A673 (cell line): Measurements from ENCODE around the gene HELZ. TPM values are rescaled to one million over a fixed set of nuclear protein-coding genes. Genes with fewer than 3 reads are reported as not detected.
A peak's percentile ranks its signal among the peaks of the same experiment; 100 is the strongest.

Experiments
- BruUV-seq: library from RNA; stranded (reverse); fragments of 400-500 nt; replicated peaks from 2 replicates; lab custom pipeline; 2021; lab: Mats Ljungman, UMichigan
- CTCF ChIA-PET: fragments of 300-600 bp; sonication (Branson Sonifier 250); formaldehyde crosslinking; loops from one replicate; lab custom pipeline; 2022; ENCODE audit warnings: antibody characterized with exemption; lab: Charles Lee
- POLR2A ChIA-PET: fragments of 300-600 bp; sonication (Branson Sonifier 250); formaldehyde crosslinking; loops from one replicate; lab custom pipeline; 2022; ENCODE audit warnings: antibody characterized with exemption; ENCODE audit not compliant: low non-redundant PET; lab: Charles Lee
- DNase-seq: peaks from one replicate; pipeline ENCODE4 v3.0.0-alpha.2; 2015; ENCODE audit warnings: low spot score
- H3K27ac ChIP-seq: fragments of 200-600 bp; sonication (generic); 2 replicates; pipeline ENCODE4 v1.5.1; 2016; ENCODE audit warnings: mixed run types, low read depth, mild to moderate bottlenecking, mixed read lengths, antibody characterized with exemption, low read length; ENCODE audit not compliant: poor library complexity, severe bottlenecking
- H3K27me3 ChIP-seq: fragments of 200-600 bp; sonication (generic); replicated peaks from 2 replicates; pipeline ENCODE4 v1.6.1; 2017; ENCODE audit warnings: mixed run types, low read depth, mild to moderate bottlenecking, mixed read lengths, antibody characterized with exemption, low read length; ENCODE audit not compliant: insufficient read depth, poor library complexity
- H3K36me3 ChIP-seq: fragments of 200-600 bp; sonication (generic); 2 replicates; pipeline ENCODE4 v1.6.1; 2016; ENCODE audit warnings: mixed run types, mild to moderate bottlenecking, mixed read lengths, antibody characterized with exemption, low read length; ENCODE audit not compliant: insufficient read depth, poor library complexity, severe bottlenecking
- H3K4me1 ChIP-seq: fragments of 200-600 bp; sonication (generic); 2 replicates; pipeline ENCODE4 v1.6.1; 2017; ENCODE audit warnings: mixed run types, mild to moderate bottlenecking, mixed read lengths, antibody characterized with exemption, low read length; ENCODE audit not compliant: insufficient read depth, poor library complexity, severe bottlenecking
- H3K4me3 ChIP-seq: fragments of 200-600 bp; sonication (generic); 2 replicates; pipeline ENCODE4 v1.5.1; 2016; ENCODE audit warnings: low read depth, mixed run types, mild to moderate bottlenecking, mixed read lengths, low read length; ENCODE audit not compliant: poor library complexity, severe bottlenecking
- H3K9me3 ChIP-seq: fragments of 200-600 bp; sonication (generic); 2 replicates; pipeline ENCODE4 v1.6.1; 2016; ENCODE audit warnings: mixed run types, low read depth, mild to moderate bottlenecking, mixed read lengths, antibody characterized with exemption, low read length; ENCODE audit not compliant: poor library complexity, severe bottlenecking
- CTCF ChIP-seq: fragments of 300-800, 200-600 bp; sonication (generic); conservative IDR thresholded peaks from 2 replicates; pipeline ENCODE4 v1.5.1; 2017; ENCODE audit warnings: low read depth, mild to moderate bottlenecking, antibody characterized with exemption, low read length, moderate library complexity, mixed read lengths
- EZH2 ChIP-seq: fragments of 200-600 bp; sonication (generic); IDR thresholded peaks from 2 replicates; pipeline ENCODE4 v1.6.1; 2017; ENCODE audit warnings: borderline replicate concordance, low read depth, mild to moderate bottlenecking, mixed read lengths, antibody characterized with exemption, low read length; ENCODE audit not compliant: poor library complexity, severe bottlenecking
- intact Hi-C: fragments of 100-400 bp; cut with micrococcal nuclease; formaldehyde crosslinking; loops from one replicate; pipeline ENCODE4 v1.10.0; 2022; ENCODE audit not compliant: unreplicated experiment
- total RNA-seq: library from RNA; stranded (reverse); gene quantifications from 2 replicates; pipeline ENCODE4 v1.2.3, GENCODE V29; 2021

The HELZ gene
- total RNA-seq, 1 experiment from 2014 or later: 57.3 TPM

GRCh38 chr17:67160791-67161190, 84.2 kb downstream of the HELZ start:
- peaks cover 4% of the 10 kb centered on the region for H3K4me1 ChIP-seq
- no peaks in the 10 kb centered on the region for H3K27me3 ChIP-seq
- H3K4me3 ChIP-seq: no peak overlapping the region
- TF ChIP-seq CTCF (no peak), EZH2 (no peak)
- POLR2A ChIA-PET: no interaction called here
- BruUV-seq: no TSS peak
- peaks cover 23% of the 10 kb centered on the region for H3K36me3 ChIP-seq
- H3K9me3 ChIP-seq: no peaks in the 10 kb centered on the region
- CTCF ChIA-PET: no interaction called here
- intact Hi-C loops: no loop called here
- DNase-seq: no peak
- H3K27ac ChIP-seq: no peak overlapping the region

- no peaks in the 10 kb centered on the region for H3K27me3 ChIP-seq
- DNase-seq: peak; percentile 84
- H3K4me3 ChIP-seq: no peak overlapping the region
- H3K4me1 ChIP-seq: peaks cover 4% of the 10 kb centered on the region
- POLR2A ChIA-PET: interaction anchor here (0.5 to 0.6 kb wide), 2 partner anchors 10 to 426 kb away, joined by 3 read pairs; no protein-coding TSS in a partner anchor
- no TSS peak for BruUV-seq
- H3K27ac ChIP-seq: no peak overlapping the region
- peaks cover 9% of the 10 kb centered on the region for H3K36me3 ChIP-seq
- no peak for TF ChIP-seq EZH2
- TF ChIP-seq CTCF: peak; percentile 66
- intact Hi-C loops: loop anchor here (2.0 to 5.0 kb wide), 2 partner anchors 243 to 431 kb away; no protein-coding TSS in a partner anchor
- CTCF ChIA-PET: interaction anchor here (0.6 to 2.0 kb wide), 3 partner anchors 90 to 430 kb away, joined by 3 to 13 read pairs (median 9); no protein-coding TSS in a partner anchor
- no peaks in the 10 kb centered on the region for H3K9me3 ChIP-seq
Observed at GRCh38 chr17:67157732-67158639, 87.0 kb downstream of the HELZ start.

GRCh38 chr17:67156269-67157199, 88.5 kb downstream of the HELZ start:
- no peak for TF ChIP-seq EZH2
- no peak for TF ChIP-seq CTCF
- DNase-seq: peak; percentile 11
- ChIA-PET POLR2A (no interaction called here), CTCF (interaction anchor here (0.6 kb wide), 1 partner anchor 1959 kb away, joined by 3 read pairs; no protein-coding TSS in a partner anchor)
- Histone ChIP-seq H3K4me3 (no peak overlapping the region), H3K27ac (no peak overlapping the region), H3K4me1 (peaks cover 4% of the 10 kb centered on the region), H3K27me3 (no peaks in the 10 kb centered on the region), H3K9me3 (no peaks in the 10 kb centered on the region), H3K36me3 (peaks cover 9% of the 10 kb centered on the region)
- BruUV-seq: no TSS peak
- intact Hi-C loops: loop anchor here (5.0 kb wide), 1 partner anchor 429 kb away; no protein-coding TSS in a partner anchor
